HepG2 (cell line): ENCODE measurements around the gene CEP83.

Experiments
- CTCF ChIP-seq: sonication (generic); formaldehyde crosslinking; IDR thresholded peaks from 2 replicates; pipeline ENCODE4 v1.5.0; 2020; ENCODE audit warnings: mild to moderate bottlenecking, missing genetic modification reagents, moderate library complexity
- GABPA ChIP-seq, 2 experiments: IDR thresholded peaks; 2 replicates each; pipeline ENCODE4 v1.6.1; 2011 to 2016; ENCODE audit warnings: low read depth in 2 of 2, low read length in 1 of 2, missing biosample characterization in 1 of 2, missing genetic modification characterization in 1 of 2
- ISL2 ChIP-seq: sonication (generic); formaldehyde crosslinking; IDR thresholded peaks from 2 replicates; pipeline ENCODE4 v1.5.0; 2020; ENCODE audit warnings: missing genetic modification reagents
- MTA3 ChIP-seq: sonication (generic); formaldehyde crosslinking; IDR thresholded peaks from 2 replicates; pipeline ENCODE4 v1.4.0; 2020; ENCODE audit warnings: missing genetic modification reagents
- NFE2 ChIP-seq: sonication (generic); formaldehyde crosslinking; IDR thresholded peaks from 2 replicates; pipeline ENCODE4 v1.4.0; 2020; ENCODE audit warnings: missing genetic modification reagents
- SATB2 ChIP-seq: sonication (generic); formaldehyde crosslinking; IDR thresholded peaks from 2 replicates; pipeline ENCODE4 v1.5.0; 2020; ENCODE audit warnings: missing genetic modification reagents
- ZFP37 ChIP-seq: sonication (generic); formaldehyde crosslinking; IDR thresholded peaks from 2 replicates; pipeline ENCODE4 v1.4.0; 2020; ENCODE audit warnings: missing genetic modification reagents, borderline replicate concordance
- ZNF547 ChIP-seq: sonication (generic); formaldehyde crosslinking; IDR thresholded peaks from 2 replicates; pipeline ENCODE4 v1.5.1; 2020; ENCODE audit warnings: mild to moderate bottlenecking, missing genetic modification reagents
- TF ChIP-seq, protein P1 (sequence below): IDR thresholded peaks from 2 replicates; pipeline ENCODE4 v1.6.1; 2016

DNA sequence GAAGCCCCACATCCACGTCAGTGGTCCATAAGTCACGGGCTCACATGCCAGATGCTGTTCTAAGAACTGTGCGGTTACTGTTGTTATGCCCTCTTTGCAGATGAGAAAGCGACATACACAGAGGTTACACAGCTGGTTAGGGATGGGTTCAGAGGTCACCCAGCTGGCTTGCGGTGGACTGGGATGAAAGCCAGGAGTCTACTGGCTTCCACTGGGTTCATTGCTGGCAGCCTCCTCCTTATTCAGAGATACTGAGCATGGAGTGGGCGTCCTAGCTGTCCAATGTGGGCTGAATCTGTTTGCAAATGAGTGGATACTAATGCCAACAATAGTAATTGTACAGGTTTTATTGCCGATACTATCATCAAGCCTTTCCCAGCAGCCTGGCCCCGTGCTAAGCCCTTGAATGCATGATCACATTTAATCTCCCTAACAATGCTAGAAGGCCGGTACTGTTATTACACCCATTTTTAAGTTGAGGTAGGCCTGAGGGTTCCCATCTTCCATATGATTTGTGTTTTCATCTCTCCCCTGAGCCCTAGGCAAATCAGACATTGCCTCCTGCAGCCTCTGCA is 182.2 kb downstream of the CEP83 start:
- TF ChIP-seq, protein P1, sequence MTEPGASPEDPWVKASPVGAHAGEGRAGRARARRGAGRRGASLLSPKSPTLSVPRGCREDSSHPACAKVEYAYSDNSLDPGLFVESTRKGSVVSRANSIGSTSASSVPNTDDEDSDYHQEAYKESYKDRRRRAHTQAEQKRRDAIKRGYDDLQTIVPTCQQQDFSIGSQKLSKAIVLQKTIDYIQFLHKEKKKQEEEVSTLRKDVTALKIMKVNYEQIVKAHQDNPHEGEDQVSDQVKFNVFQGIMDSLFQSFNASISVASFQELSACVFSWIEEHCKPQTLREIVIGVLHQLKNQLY (CRISPR knock-in tag): no peak
- TF ChIP-seq GABPA (IDR thresholded peaks at IDR 0.05; ENCODE audit: low read depth, low read length) (no peak), GABPA (CRISPR knock-in tag; IDR thresholded peaks at IDR 0.05; ENCODE audit: low read depth) (no peak), SATB2 (no peak), ISL2 (CRISPR knock-in tag) (no peak), ZFP37 (CRISPR knock-in tag) (no peak), ZNF547 (CRISPR knock-in tag) (no peak), NFE2 (CRISPR knock-in tag) (no peak), MTA3 (no peak), CTCF (CRISPR knock-in tag) (no peak)
